H1 (cell line): Measurements from ENCODE around the gene CDIPT.

Source experiments
- EGR1 ChIP-seq: IDR thresholded peaks from 2 replicates; pipeline ENCODE4 v1.6.1; 2011; ENCODE audit warnings: low read depth, low read length, borderline replicate concordance
- EP300 ChIP-seq, 2 experiments: IDR thresholded peaks; 1 replicate in 1 of 2; 2 replicates in 1 of 2; pipeline ENCODE4 v1.6.1; 2011 to 2012; ENCODE audit warnings: low read depth in 2 of 2, low read length in 2 of 2, mild to moderate bottlenecking in 2 of 2, borderline replicate concordance in 1 of 2, inconsistent platforms in 1 of 2, moderate library complexity in 1 of 2
- EZH2 ChIP-seq: fragments of 200-600 bp; sonication (generic); IDR thresholded peaks from 2 replicates; pipeline ENCODE4 v1.7.1; 2012; ENCODE audit warnings: low read depth, mild to moderate bottlenecking, moderate library complexity, low read length, inconsistent platforms; ENCODE audit not compliant: severe bottlenecking
- FOSL1 ChIP-seq: IDR thresholded peaks from 2 replicates; pipeline ENCODE4 v1.6.1; 2011; ENCODE audit warnings: mild to moderate bottlenecking, low read depth, low read length, moderate library complexity; ENCODE audit not compliant: insufficient read depth
- GABPA ChIP-seq: IDR thresholded peaks from 2 replicates; pipeline ENCODE4 v1.6.1; 2011; ENCODE audit warnings: mild to moderate bottlenecking, low read length, moderate library complexity, borderline replicate concordance; ENCODE audit not compliant: insufficient read depth
- HDAC2 ChIP-seq, 2 experiments: fragments of 300-600 bp in 1 of 2; sonication (generic) in 1 of 2; IDR thresholded peaks; 2 replicates each; pipeline ENCODE4 v1.6.1; 2011 to 2012; ENCODE audit warnings: low read depth in 2 of 2, low read length in 2 of 2, mild to moderate bottlenecking in 2 of 2, moderate library complexity in 2 of 2, borderline replicate concordance in 1 of 2, inconsistent platforms in 1 of 2
- JUND ChIP-seq: IDR thresholded peaks from 2 replicates; pipeline ENCODE4 v1.6.1; 2011; ENCODE audit warnings: mild to moderate bottlenecking, improper control_type of control experiment, low read length
- KDM4A ChIP-seq: IDR thresholded peaks from one replicate; pipeline ENCODE4 v1.7.1; 2012; ENCODE audit warnings: low read depth, mild to moderate bottlenecking, moderate library complexity, low read length, inconsistent platforms; ENCODE audit not compliant: severe bottlenecking
- MAFK ChIP-seq: IDR thresholded peaks from 2 replicates; pipeline ENCODE4 v1.6.1; 2012; ENCODE audit warnings: low read depth, mild to moderate bottlenecking, improper control_type of control experiment, low read length
- POLR2A ChIP-seq, 2 experiments: IDR thresholded peaks; 1 replicate in 1 of 2; 2 replicates in 1 of 2; pipeline ENCODE4 v1.6.1; 2011; ENCODE audit warnings: low read depth in 2 of 2, low read length in 2 of 2, mild to moderate bottlenecking in 2 of 2; ENCODE audit errors: control extremely low read depth in 1 of 2
- TCF12 ChIP-seq: IDR thresholded peaks from 2 replicates; pipeline ENCODE4 v1.6.1; 2011; ENCODE audit warnings: low read depth, mild to moderate bottlenecking, low read length
- YY1 ChIP-seq: IDR thresholded peaks from 2 replicates; pipeline ENCODE4 v1.6.1; 2011; ENCODE audit warnings: low read depth, mild to moderate bottlenecking, low read length
- TF ChIP-seq, protein P1 (sequence below), 3 experiments: IDR thresholded peaks; 1 replicate in 2 of 3; 2 replicates in 1 of 3; pipeline versions ENCODE4 v1.5.1 to v1.6.1; 2011; ENCODE audit warnings: low read length in 3 of 3, mild to moderate bottlenecking in 3 of 3, inconsistent platforms in 2 of 3, low read depth in 1 of 3, moderate library complexity in 1 of 3; ENCODE audit not compliant: insufficient read depth in 1 of 3; ENCODE audit errors: control extremely low read depth in 1 of 3

DNA sequence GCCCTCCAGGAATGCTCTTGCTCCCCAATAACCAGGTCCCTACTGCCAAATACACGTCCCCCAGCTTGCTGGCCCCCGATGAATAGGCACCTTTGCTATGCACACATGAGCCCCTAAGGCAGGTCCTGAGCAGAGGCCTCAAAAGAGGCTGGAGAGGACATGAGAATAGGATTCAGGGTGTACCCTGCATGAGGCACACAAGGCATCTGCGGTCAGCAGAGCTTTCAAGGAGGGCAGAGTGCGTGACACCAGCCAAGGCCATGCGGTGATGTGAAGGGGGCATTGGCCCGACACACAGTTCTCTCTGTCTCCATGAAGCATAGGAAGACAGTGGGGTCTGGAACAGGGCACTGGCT lies 29.4 kb upstream of the CDIPT start:
- TF ChIP-seq EP300 (IDR thresholded peaks at IDR 0.05; ENCODE audit: borderline replicate concordance in 1 of 2, low read depth in 2 of 2, low read length in 2 of 2) (no peak), KDM4A (no peak), MAFK (no peak), HDAC2 (IDR thresholded peaks at IDR 0.05; ENCODE audit: borderline replicate concordance in 1 of 2, low read depth in 2 of 2, low read length in 2 of 2) (no peak), FOSL1 (no peak), TCF12 (no peak), POLR2A (IDR thresholded peaks at IDR 0.05; ENCODE audit: control extremely low read depth in 1 of 2, low read depth in 2 of 2, low read length in 2 of 2) (no peak), JUND (no peak), EZH2 (no peak), YY1 (no peak), GABPA (no peak), EGR1 (no peak)
- TF ChIP-seq, protein P1, sequence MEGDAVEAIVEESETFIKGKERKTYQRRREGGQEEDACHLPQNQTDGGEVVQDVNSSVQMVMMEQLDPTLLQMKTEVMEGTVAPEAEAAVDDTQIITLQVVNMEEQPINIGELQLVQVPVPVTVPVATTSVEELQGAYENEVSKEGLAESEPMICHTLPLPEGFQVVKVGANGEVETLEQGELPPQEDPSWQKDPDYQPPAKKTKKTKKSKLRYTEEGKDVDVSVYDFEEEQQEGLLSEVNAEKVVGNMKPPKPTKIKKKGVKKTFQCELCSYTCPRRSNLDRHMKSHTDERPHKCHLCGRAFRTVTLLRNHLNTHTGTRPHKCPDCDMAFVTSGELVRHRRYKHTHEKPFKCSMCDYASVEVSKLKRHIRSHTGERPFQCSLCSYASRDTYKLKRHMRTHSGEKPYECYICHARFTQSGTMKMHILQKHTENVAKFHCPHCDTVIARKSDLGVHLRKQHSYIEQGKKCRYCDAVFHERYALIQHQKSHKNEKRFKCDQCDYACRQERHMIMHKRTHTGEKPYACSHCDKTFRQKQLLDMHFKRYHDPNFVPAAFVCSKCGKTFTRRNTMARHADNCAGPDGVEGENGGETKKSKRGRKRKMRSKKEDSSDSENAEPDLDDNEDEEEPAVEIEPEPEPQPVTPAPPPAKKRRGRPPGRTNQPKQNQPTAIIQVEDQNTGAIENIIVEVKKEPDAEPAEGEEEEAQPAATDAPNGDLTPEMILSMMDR (IDR thresholded peaks at IDR 0.05; ENCODE audit: control extremely low read depth in 1 of 3, insufficient read depth in 1 of 3, low read depth in 1 of 3, low read length in 3 of 3), result no peak
